SU-DHL-6 (cell line): Measurements from ENCODE around the gene MRPS5.

ENCODE experiments used
- EZH2phosphoT487 ChIP-seq: fragments of 200-600 bp; sonication (generic), shearing (Covaris generic); conservative IDR thresholded peaks from 2 replicates; pipeline ENCODE4 v1.6.1; 2018; ENCODE audit warnings: mild to moderate bottlenecking, antibody characterized with exemption, low read length, moderate library complexity, mixed read lengths
- TF ChIP-seq, protein P1 (sequence below): fragments of 200-600 bp; sonication (generic); IDR thresholded peaks from one replicate; pipeline ENCODE4 v1.5.1; 2017; ENCODE audit warnings: antibody characterized with exemption, mild to moderate bottlenecking, low read length, moderate library complexity; ENCODE audit not compliant: insufficient read depth, poor library complexity, severe bottlenecking

DNA sequence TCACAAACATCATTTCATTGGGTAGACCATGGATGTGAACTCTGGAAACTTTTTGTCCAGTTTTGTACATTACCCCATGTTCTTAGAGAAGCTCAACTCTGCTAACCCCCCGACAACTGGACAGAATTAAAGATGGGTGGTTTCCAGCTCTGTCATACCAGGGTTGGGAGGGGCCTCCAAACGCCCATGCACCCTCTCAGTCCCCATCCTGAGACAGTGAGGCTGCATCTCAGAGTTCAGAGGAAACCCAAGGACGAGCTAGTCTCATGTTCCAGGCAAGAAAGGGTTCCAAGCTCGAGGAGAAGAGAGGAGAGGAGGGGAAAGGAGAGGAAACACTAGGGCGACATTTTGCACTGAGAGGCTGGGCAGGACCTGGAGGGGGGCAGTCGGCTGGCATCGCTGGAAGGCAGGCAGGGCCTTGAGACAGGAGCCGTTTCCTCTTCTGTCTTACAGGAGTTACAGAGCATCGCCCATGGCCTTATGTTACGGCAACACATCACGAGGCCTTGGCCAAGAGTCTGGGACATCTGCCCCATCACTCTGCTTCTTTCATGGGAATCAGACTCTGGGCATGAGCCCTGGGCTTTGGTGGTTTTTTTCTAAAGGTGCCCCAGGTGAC is 79.7 kb downstream of the MRPS5 start:
- TF ChIP-seq, protein P1, sequence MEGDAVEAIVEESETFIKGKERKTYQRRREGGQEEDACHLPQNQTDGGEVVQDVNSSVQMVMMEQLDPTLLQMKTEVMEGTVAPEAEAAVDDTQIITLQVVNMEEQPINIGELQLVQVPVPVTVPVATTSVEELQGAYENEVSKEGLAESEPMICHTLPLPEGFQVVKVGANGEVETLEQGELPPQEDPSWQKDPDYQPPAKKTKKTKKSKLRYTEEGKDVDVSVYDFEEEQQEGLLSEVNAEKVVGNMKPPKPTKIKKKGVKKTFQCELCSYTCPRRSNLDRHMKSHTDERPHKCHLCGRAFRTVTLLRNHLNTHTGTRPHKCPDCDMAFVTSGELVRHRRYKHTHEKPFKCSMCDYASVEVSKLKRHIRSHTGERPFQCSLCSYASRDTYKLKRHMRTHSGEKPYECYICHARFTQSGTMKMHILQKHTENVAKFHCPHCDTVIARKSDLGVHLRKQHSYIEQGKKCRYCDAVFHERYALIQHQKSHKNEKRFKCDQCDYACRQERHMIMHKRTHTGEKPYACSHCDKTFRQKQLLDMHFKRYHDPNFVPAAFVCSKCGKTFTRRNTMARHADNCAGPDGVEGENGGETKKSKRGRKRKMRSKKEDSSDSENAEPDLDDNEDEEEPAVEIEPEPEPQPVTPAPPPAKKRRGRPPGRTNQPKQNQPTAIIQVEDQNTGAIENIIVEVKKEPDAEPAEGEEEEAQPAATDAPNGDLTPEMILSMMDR: no peak
- no peak for TF ChIP-seq EZH2phosphoT487
